Activated T-helper 17 cell treated with anti-CD3 and anti-CD28 coated beads, Interleukin-2, amount 50 U/mL, for 72 hours (primary cell): ENCODE data around the gene DGKI. TPM values are rescaled to one million over a fixed set of nuclear protein-coding genes. Genes with fewer than 3 reads are reported as not detected.

Experiments
- ATAC-seq: fragments of 150-1000 bp; cut with Tn5 transposase; replicated peaks from 2 replicates; pipeline ENCODE4 v1.10.0; 2021; ENCODE audit warnings: mild to moderate bottlenecking, moderate library complexity
- H3K27ac Mint-ChIP-seq: one replicate; pipeline ENCODE4 v1.8.0; 2022; ENCODE audit warnings: mixed read lengths
- H3K27me3 Mint-ChIP-seq: one replicate; pipeline ENCODE4 v1.8.0; 2022; ENCODE audit warnings: mixed read lengths
- H3K36me3 Mint-ChIP-seq: one replicate; pipeline ENCODE4 v1.8.0; 2022; ENCODE audit warnings: low read depth, mild to moderate bottlenecking, mixed read lengths
- H3K4me1 Mint-ChIP-seq: one replicate; pipeline ENCODE4 v1.8.0; 2022; ENCODE audit warnings: mixed read lengths
- H3K4me3 Mint-ChIP-seq: one replicate; pipeline ENCODE4 v1.8.0; 2022; ENCODE audit warnings: mild to moderate bottlenecking, mixed read lengths
- H3K9me3 Mint-ChIP-seq: one replicate; pipeline ENCODE4 v1.8.0; 2022; ENCODE audit warnings: mixed read lengths
- total RNA-seq, 2 donors: library from RNA; stranded (reverse); gene quantifications; one replicate each; pipeline ENCODE4 v1.2.3, GENCODE V29; 2022

DGKI gene
- total RNA-seq, 2 donors from 2014 or later: 2.0 to 9.2 TPM

GRCh38 chr7:137862358-137862757, 15.6 kb upstream of the DGKI start:
- Mint-ChIP-seq H3K36me3 (peaks cover 29% of the 10 kb centered on the region), H3K9me3 (peaks cover 12% of the 10 kb centered on the region), H3K27ac (no peak overlapping the region), H3K4me3 (no peak overlapping the region), H3K27me3 (no peaks in the 10 kb centered on the region), H3K4me1 (peaks cover 6% of the 10 kb centered on the region)
- ATAC-seq: no peak

- Mint-ChIP-seq H3K9me3 (peaks cover 4% of the 10 kb centered on the region), H3K36me3 (peaks cover 11% of the 10 kb centered on the region)
Observed at GRCh38 chr7:137860542-137860941, 13.8 kb upstream of the DGKI start.

DNA sequence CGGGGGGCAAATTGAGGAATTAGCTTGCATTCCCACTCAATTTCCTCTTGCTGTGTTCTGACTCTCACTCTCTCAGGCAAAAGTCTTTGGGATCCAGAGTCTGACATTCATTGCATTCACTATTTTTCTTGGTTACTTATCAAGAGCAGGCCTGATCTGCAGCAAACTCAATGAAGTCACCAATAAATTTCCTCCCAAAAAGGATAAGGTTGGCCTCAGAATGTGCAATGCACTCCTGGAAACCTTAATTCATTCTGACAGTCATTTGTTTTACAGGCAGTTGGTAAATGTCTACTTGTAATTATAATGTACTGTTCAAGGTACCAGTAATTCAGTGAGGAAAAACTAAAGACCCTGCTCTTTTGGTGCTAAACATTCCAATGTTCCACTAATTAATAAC, 6.3 kb upstream of the DGKI start:
- no peak overlapping the region for H3K27ac Mint-ChIP-seq
- ATAC-seq: no peak
- no peaks in the 10 kb centered on the region for H3K4me1 Mint-ChIP-seq
- peaks cover 12% of the 10 kb centered on the region for H3K27me3 Mint-ChIP-seq
- no peaks in the 10 kb centered on the region for H3K36me3 Mint-ChIP-seq
- H3K4me3 Mint-ChIP-seq: no peak overlapping the region
- H3K9me3 Mint-ChIP-seq: no peaks in the 10 kb centered on the region

More at GRCh38 chr7:137860542-137860941, 13.8 kb upstream of the DGKI start:
- Mint-ChIP-seq H3K27ac (no peak overlapping the region), H3K27me3 (no peaks in the 10 kb centered on the region), H3K4me3 (no peak overlapping the region), H3K4me1 (peaks cover 6% of the 10 kb centered on the region)
- ATAC-seq: no peak

DNA sequence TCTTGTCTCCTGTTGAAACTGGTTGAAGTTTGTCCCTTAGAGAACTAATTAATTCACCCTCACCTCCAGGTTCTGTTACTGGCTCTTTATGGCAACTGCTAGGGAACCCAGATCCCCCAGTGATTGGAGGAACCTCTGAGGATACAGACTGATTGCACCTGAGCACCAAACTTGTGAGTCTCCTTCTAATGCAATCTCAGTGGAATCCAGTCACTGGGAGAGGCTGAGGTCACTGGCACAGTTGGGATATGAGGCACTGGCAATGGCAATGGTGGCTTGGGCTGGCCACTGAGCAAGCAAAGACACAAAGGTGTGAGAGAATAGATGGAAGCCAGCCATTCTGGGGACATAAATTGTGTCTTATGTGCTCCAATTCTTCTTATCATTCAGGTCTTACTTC, 5.3 kb upstream of the DGKI start:
- no peak overlapping the region for H3K4me3 Mint-ChIP-seq

GRCh38 chr7:137850972-137851945, 4.5 kb upstream of the DGKI start:
- ATAC-seq: peak; percentile 78
- H3K36me3 Mint-ChIP-seq: no peaks in the 10 kb centered on the region
- no peaks in the 10 kb centered on the region for H3K9me3 Mint-ChIP-seq
- H3K27ac Mint-ChIP-seq: no peak overlapping the region
- H3K4me3 Mint-ChIP-seq: no peak overlapping the region
- H3K27me3 Mint-ChIP-seq: peaks cover 20% of the 10 kb centered on the region
- no peaks in the 10 kb centered on the region for H3K4me1 Mint-ChIP-seq

More for the DNA sequence above, 5.3 kb upstream of the DGKI start:
- no peaks in the 10 kb centered on the region for H3K36me3 Mint-ChIP-seq
- H3K9me3 Mint-ChIP-seq: no peaks in the 10 kb centered on the region
- ATAC-seq: no peak
- H3K27ac Mint-ChIP-seq: no peak overlapping the region
- H3K27me3 Mint-ChIP-seq: peaks cover 20% of the 10 kb centered on the region
- H3K4me1 Mint-ChIP-seq: no peaks in the 10 kb centered on the region

DNA sequence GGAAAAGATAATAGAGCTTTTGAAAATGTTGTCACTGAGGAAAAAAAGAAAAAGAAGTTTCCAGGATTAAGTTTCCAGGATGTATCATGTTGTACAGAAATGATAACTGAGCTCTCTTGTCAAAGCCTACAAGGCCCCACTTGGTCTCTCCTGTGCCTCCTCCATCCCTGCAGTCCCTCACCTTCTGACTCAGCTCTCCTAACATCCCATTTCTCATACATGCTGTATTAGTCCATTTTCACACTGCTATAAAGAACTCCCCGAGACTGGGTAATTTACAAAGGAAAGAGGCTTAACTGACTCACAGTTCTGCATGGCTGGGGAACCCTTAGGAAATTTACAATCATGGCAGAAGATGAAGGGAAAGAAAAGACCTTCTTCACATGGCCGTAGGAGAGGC, 3.8 kb upstream of the DGKI start:
- Mint-ChIP-seq H3K27ac (no peak overlapping the region), H3K36me3 (no peaks in the 10 kb centered on the region), H3K4me1 (no peaks in the 10 kb centered on the region), H3K4me3 (no peak overlapping the region), H3K9me3 (no peaks in the 10 kb centered on the region), H3K27me3 (peaks cover 26% of the 10 kb centered on the region)
- peak; percentile 38 for ATAC-seq

GRCh38 chr7:137848095-137848494, 1.3 kb upstream of the DGKI start:
- no peaks in the 10 kb centered on the region for H3K9me3 Mint-ChIP-seq
- no peaks in the 10 kb centered on the region for H3K36me3 Mint-ChIP-seq
- H3K4me1 Mint-ChIP-seq: no peaks in the 10 kb centered on the region
- ATAC-seq: no peak
- H3K4me3 Mint-ChIP-seq: peak overlapping the region; percentile 17
- H3K27ac Mint-ChIP-seq: no peak overlapping the region
- H3K27me3 Mint-ChIP-seq: peaks cover 51% of the 10 kb centered on the region

GRCh38 chr7:137847568-137848050, 835 bp upstream of the DGKI start:
- peak overlapping the region; percentile 17 for H3K4me3 Mint-ChIP-seq
- no peaks in the 10 kb centered on the region for H3K4me1 Mint-ChIP-seq
- H3K27me3 Mint-ChIP-seq: peaks cover 56% of the 10 kb centered on the region
- no peak overlapping the region for H3K27ac Mint-ChIP-seq
- no peaks in the 10 kb centered on the region for H3K36me3 Mint-ChIP-seq
- ATAC-seq: no peak
- no peaks in the 10 kb centered on the region for H3K9me3 Mint-ChIP-seq

DNA sequence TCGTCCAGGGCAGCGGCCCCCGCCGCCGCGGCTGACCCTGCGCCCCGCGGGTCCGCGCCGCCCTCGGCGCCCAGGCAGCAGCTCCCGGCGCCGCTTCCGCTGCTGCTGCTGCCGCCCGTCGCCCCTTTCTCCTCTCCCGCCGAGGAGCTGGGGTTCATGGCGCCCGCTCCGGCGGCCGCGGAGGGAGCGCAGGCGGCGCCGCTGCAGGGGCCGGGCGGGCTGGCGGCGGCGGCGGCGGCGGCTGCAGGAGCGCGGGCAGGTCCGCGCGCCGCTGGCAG, 286 bp downstream of the DGKI start:
- peak; percentile 9 for ATAC-seq
- H3K36me3 Mint-ChIP-seq: no peaks in the 10 kb centered on the region
- H3K27ac Mint-ChIP-seq: no peak overlapping the region
- peaks cover 66% of the 10 kb centered on the region for H3K27me3 Mint-ChIP-seq
- H3K9me3 Mint-ChIP-seq: no peaks in the 10 kb centered on the region
- H3K4me3 Mint-ChIP-seq: peak overlapping the region; percentile 42
- no peaks in the 10 kb centered on the region for H3K4me1 Mint-ChIP-seq

DNA sequence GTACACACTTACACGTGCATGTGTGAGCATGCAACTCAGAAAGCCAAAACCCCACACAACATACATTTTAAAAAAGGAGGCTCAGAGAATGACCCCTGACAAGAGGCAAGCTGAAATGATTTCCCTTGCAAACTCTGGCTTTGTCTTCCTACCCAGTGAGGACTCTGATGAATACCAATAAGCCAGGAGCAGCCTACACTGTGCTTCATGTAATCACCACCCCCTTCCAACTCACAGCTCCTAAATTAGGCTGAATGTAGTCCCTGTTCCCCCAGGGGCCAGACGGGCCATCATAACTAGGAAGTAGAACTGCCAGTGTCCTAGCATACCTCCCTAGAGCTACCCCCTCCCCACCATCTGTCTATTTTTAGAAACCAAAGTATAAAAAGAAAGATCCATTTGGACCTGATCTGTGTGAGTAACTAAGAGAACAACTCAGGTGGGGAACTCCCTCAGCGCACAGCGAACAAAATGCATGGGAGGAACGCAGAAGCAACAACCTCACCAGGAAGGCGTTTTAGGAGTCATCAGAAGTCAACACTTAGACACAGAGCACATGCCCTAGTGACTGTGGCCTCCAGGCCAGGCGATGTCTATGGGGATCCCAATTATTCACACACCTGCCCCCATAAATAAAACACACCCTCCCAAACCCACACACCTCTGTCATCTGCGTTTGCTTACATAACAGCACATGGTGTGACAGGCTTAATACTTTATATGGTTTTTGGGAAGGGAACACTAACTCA, 1.9 kb downstream of the DGKI start:
- no peak overlapping the region for H3K4me3 Mint-ChIP-seq
- ATAC-seq: no peak
- H3K27ac Mint-ChIP-seq: no peak overlapping the region
- no peaks in the 10 kb centered on the region for H3K4me1 Mint-ChIP-seq
- H3K27me3 Mint-ChIP-seq: peaks cover 72% of the 10 kb centered on the region
- no peaks in the 10 kb centered on the region for H3K9me3 Mint-ChIP-seq
- H3K36me3 Mint-ChIP-seq: no peaks in the 10 kb centered on the region

- no peak for ATAC-seq
- Mint-ChIP-seq H3K9me3 (no peaks in the 10 kb centered on the region), H3K27me3 (peaks cover 59% of the 10 kb centered on the region), H3K36me3 (no peaks in the 10 kb centered on the region), H3K4me1 (no peaks in the 10 kb centered on the region), H3K27ac (no peak overlapping the region), H3K4me3 (no peak overlapping the region)
Observed at GRCh38 chr7:137839903-137840779, 6.6 kb downstream of the DGKI start.

- H3K4me1 Mint-ChIP-seq: no peaks in the 10 kb centered on the region
- no peaks in the 10 kb centered on the region for H3K9me3 Mint-ChIP-seq
- peaks cover 50% of the 10 kb centered on the region for H3K27me3 Mint-ChIP-seq
- ATAC-seq: no peak
- no peak overlapping the region for H3K4me3 Mint-ChIP-seq
- H3K27ac Mint-ChIP-seq: no peak overlapping the region
- no peaks in the 10 kb centered on the region for H3K36me3 Mint-ChIP-seq
Observed at GRCh38 chr7:137838706-137839315, 8.0 kb downstream of the DGKI start.

DNA sequence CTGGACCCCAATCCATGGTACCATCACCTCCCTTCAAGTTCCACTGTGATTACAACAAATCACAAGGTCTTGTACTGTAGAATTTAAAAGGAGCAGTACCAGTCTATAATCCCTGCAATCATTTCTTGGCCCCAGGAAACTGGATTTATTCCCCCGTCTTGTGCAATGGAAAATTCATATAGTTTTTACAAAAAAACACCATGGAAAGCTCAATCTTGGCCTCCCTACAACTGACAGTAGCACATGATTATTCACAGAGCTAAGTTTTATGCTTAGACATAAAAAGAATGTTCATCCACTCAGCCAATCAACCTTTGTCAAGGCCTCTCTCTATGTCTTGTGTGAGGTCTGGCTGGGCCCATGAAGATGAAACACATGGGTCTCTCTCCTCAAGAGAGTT, 10.2 kb downstream of the DGKI start:
- no peak overlapping the region for H3K4me3 Mint-ChIP-seq
- no peak overlapping the region for H3K27ac Mint-ChIP-seq
- H3K36me3 Mint-ChIP-seq: no peaks in the 10 kb centered on the region
- peaks cover 29% of the 10 kb centered on the region for H3K27me3 Mint-ChIP-seq
- no peaks in the 10 kb centered on the region for H3K4me1 Mint-ChIP-seq
- H3K9me3 Mint-ChIP-seq: no peaks in the 10 kb centered on the region
- no peak for ATAC-seq

DNA sequence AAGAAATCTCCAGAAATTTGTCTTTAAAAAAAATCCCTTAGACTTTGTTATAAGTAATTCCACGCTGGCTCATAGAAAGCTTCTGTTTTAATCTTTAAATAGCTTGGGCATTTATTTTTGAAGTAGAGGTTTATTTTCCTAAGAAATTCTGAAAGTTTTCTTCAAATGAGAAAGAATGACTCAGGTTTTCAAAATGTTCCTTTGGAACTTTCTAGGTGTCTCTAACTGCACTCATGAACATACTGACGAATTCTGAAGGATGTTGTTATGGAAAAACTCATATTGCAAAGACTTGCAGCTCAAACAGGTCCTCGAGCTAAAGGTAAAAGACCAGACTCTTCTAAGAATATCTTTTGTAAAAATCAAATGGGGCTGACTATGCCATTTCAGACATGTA, 10.7 kb downstream of the DGKI start:
- Mint-ChIP-seq H3K27me3 (peaks cover 26% of the 10 kb centered on the region), H3K36me3 (no peaks in the 10 kb centered on the region), H3K9me3 (no peaks in the 10 kb centered on the region), H3K27ac (no peak overlapping the region), H3K4me1 (no peaks in the 10 kb centered on the region), H3K4me3 (no peak overlapping the region)
- no peak for ATAC-seq
